Keratinocyte (primary cell): Measurements from ENCODE around the gene RNASE7. TPM values are rescaled to one million over a fixed set of nuclear protein-coding genes. Genes with fewer than 3 reads are reported as not detected.
A peak's percentile ranks its signal among the peaks of the same experiment; 100 is the strongest.

Source experiments
- DNase-seq: peaks from one replicate; pipeline ENCODE4 v3.0.0-alpha.2; 2011; ENCODE audit warnings: low read depth, missing footprints, low spot score
- FAIRE-seq: peaks from 2 replicates; lab custom pipeline; 2011; peaks lifted over from hg19 to GRCh38; lab: Jason Lieb, UNC
- H2AFZ ChIP-seq: 2 replicates; pipeline ENCODE4 v1.6.0; 2012; ENCODE audit warnings: low read length, control low read depth, inconsistent platforms; ENCODE audit not compliant: control insufficient read depth
- H3K27ac ChIP-seq: 2 replicates; pipeline ENCODE4 v1.5.1; 2011; ENCODE audit warnings: low read length; ENCODE audit not compliant: control insufficient read depth, insufficient read depth
- H3K27me3 ChIP-seq: 3 replicates; pipeline ENCODE4 v1.6.0; 2011; ENCODE audit warnings: low read length; ENCODE audit not compliant: control insufficient read depth, insufficient read depth; ENCODE audit errors: extremely low read depth
- H3K36me3 ChIP-seq, 2 experiments: 2 replicates in 1 of 2; 3 replicates in 1 of 2; pipeline ENCODE4 v1.5.1; 2011; ENCODE audit warnings: low read length in 2 of 2, mild to moderate bottlenecking in 1 of 2; ENCODE audit not compliant: control insufficient read depth in 2 of 2, insufficient read depth in 2 of 2; ENCODE audit errors: extremely low read depth in 1 of 2
- H3K4me1 ChIP-seq: 3 replicates; pipeline ENCODE4 v1.5.1; 2011; ENCODE audit warnings: low read length; ENCODE audit not compliant: control insufficient read depth, insufficient read depth; ENCODE audit errors: extremely low read depth
- H3K4me2 ChIP-seq: 3 replicates; pipeline ENCODE4 v1.6.0; 2011; ENCODE audit warnings: low read depth, low read length; ENCODE audit not compliant: control insufficient read depth, insufficient read depth; ENCODE audit errors: extremely low read depth
- H3K4me3 ChIP-seq, 3 experiments: fragments of 200-600 bp in 1 of 3; sonication (generic) in 1 of 3; 2 replicates in 2 of 3; 3 replicates in 1 of 3; pipeline ENCODE4 v1.5.1; 2011 to 2016; ENCODE audit warnings: low read length in 3 of 3, mild to moderate bottlenecking in 3 of 3, control low read depth in 2 of 3, inconsistent platforms in 1 of 3, low read depth in 1 of 3, mixed read lengths in 1 of 3, mixed run types in 1 of 3, moderate library complexity in 1 of 3; ENCODE audit not compliant: control insufficient read depth in 2 of 3, insufficient read depth in 2 of 3; ENCODE audit errors: extremely low read depth in 1 of 3
- H3K79me2 ChIP-seq: 2 replicates; pipeline ENCODE4 v1.6.0; 2012; ENCODE audit warnings: low read length; ENCODE audit not compliant: control insufficient read depth, insufficient read depth
- H3K9ac ChIP-seq: 3 replicates; pipeline ENCODE4 v1.6.0; 2011; ENCODE audit warnings: low read length; ENCODE audit not compliant: control insufficient read depth, insufficient read depth; ENCODE audit errors: extremely low read depth
- H3K9me1 ChIP-seq: 3 replicates; pipeline ENCODE4 v1.6.0; 2011; ENCODE audit warnings: low read length; ENCODE audit not compliant: control insufficient read depth, insufficient read depth; ENCODE audit errors: extremely low read depth
- H3K9me3 ChIP-seq: 2 replicates; pipeline ENCODE4 v1.5.1; 2012; ENCODE audit warnings: low read depth, low read length; ENCODE audit not compliant: control insufficient read depth
- H4K20me1 ChIP-seq: 3 replicates; pipeline ENCODE4 v1.6.0; 2011; ENCODE audit warnings: low read length; ENCODE audit not compliant: control insufficient read depth, insufficient read depth; ENCODE audit errors: extremely low read depth
- CTCF ChIP-seq, 3 experiments: IDR thresholded peaks in 1 of 3; conservative IDR thresholded peaks in 1 of 3; optimal IDR thresholded peaks in 1 of 3; 2 replicates in 2 of 3; 3 replicates in 1 of 3; pipeline versions ENCODE3 to v1.5.1; 2011; ENCODE audit warnings: low read length in 3 of 3, mild to moderate bottlenecking in 3 of 3, moderate library complexity in 2 of 3, control low read depth in 1 of 3, inconsistent platforms in 1 of 3; ENCODE audit not compliant: insufficient read depth in 2 of 3; ENCODE audit errors: extremely low read depth in 1 of 3
- EZH2 ChIP-seq: IDR thresholded peaks from one replicate; pipeline ENCODE4 v1.6.1; 2012; ENCODE audit warnings: inconsistent platforms, mild to moderate bottlenecking, low read length, moderate library complexity
- dilution Hi-C: fragments of 300-500 bp; cut with MboI; formaldehyde crosslinking; loops from one replicate; pipeline ENCODE4 v1.7.0; 2020; ENCODE audit warnings: low sequenced_read_pairs; ENCODE audit not compliant: extremely low pct_ligation_motif_present
- polyA plus RNA-seq, 5 experiments: library from polyadenylated mRNA; depleted of rRNA in 3 of 5; stranded (reverse) in 3 of 5; stranded (forward) in 1 of 5; unstranded in 1 of 5; fragments of >200 nt; gene quantifications; 1 replicate in 1 of 5; 2 replicates in 3 of 5; 3 replicates in 1 of 5; pipeline versions ENCODE4 v1.2.1 to v1.2.3, GENCODE V29; 2011 to 2012; ENCODE audit warnings: missing spikeins in 2 of 5, low read depth in 1 of 5, low replicate concordance in 1 of 5

RNASE7 gene
- polyA plus RNA-seq, 1 donor (not counting 4 experiments of a cell fraction or from before 2014, with no cell fraction given): 17.4 TPM

GRCh38 chr14:21087294-21088091, 45.3 kb downstream of the RNASE7 start:
- dilution Hi-C loops: no loop called here
- no peak overlapping the region for H2AFZ ChIP-seq
- no peaks in the 10 kb centered on the region for H3K27me3 ChIP-seq
- DNase-seq: no peak
- H3K4me3 ChIP-seq: no peak overlapping the region
- no peak overlapping the region for H3K4me2 ChIP-seq
- H3K4me1 ChIP-seq: peaks cover 17% of the 10 kb centered on the region
- peak; percentile 75 for FAIRE-seq
- H4K20me1 ChIP-seq: no peaks in the 10 kb centered on the region
- peaks cover 12 to 19% of the 10 kb centered on the region in 2 experiments for H3K36me3 ChIP-seq
- no peak overlapping the region for H3K9ac ChIP-seq
- no peak overlapping the region for H3K27ac ChIP-seq
- TF ChIP-seq CTCF (optimal IDR thresholded peaks at IDR 0.05 in 1 of 3, IDR thresholded peaks at IDR 0.05 in 1 of 3, conservative IDR thresholded peaks at IDR 0.05 in 1 of 3; ENCODE audit: extremely low read depth in 1 of 3, insufficient read depth in 2 of 3, low read length in 3 of 3): no peak
- TF ChIP-seq EZH2: no peak
- no peaks in the 10 kb centered on the region for H3K9me3 ChIP-seq
- no peaks in the 10 kb centered on the region for H3K79me2 ChIP-seq
- H3K9me1 ChIP-seq: peaks cover 3% of the 10 kb centered on the region

GRCh38 chr14:21088687-21089086, 46.5 kb downstream of the RNASE7 start:
- no peaks in the 10 kb centered on the region for H3K27me3 ChIP-seq
- no peak for TF ChIP-seq CTCF (optimal IDR thresholded peaks at IDR 0.05 in 1 of 3, IDR thresholded peaks at IDR 0.05 in 1 of 3, conservative IDR thresholded peaks at IDR 0.05 in 1 of 3; ENCODE audit: extremely low read depth in 1 of 3, insufficient read depth in 2 of 3, low read length in 3 of 3)
- no peak for TF ChIP-seq EZH2
- H3K9me1 ChIP-seq: peaks cover 3% of the 10 kb centered on the region
- FAIRE-seq (no peak), DNase-seq (no peak)
- H3K4me3 ChIP-seq: no peak overlapping the region
- H3K79me2 ChIP-seq: no peaks in the 10 kb centered on the region
- no peak overlapping the region for H2AFZ ChIP-seq
- dilution Hi-C loops: no loop called here
- H3K36me3 ChIP-seq: peaks cover 18 to 23% of the 10 kb centered on the region in 2 experiments
- H3K4me1 ChIP-seq: peaks cover 17% of the 10 kb centered on the region
- H3K9ac ChIP-seq: no peak overlapping the region
- no peaks in the 10 kb centered on the region for H3K9me3 ChIP-seq
- H4K20me1 ChIP-seq: peaks cover 3% of the 10 kb centered on the region
- H3K27ac ChIP-seq: no peak overlapping the region
- H3K4me2 ChIP-seq: no peak overlapping the region
